HG02981 (cell line): ENCODE results near the gene DTNA.

ENCODE experiments used
- ATAC-seq: cut with Tn5 transposase; IDR thresholded peaks from one replicate; pipeline ENCODE4 v1.9.1; 2021; ENCODE audit warnings: mild to moderate bottlenecking, moderate library complexity; ENCODE audit not compliant: unreplicated experiment

Gene DTNA

DNA sequence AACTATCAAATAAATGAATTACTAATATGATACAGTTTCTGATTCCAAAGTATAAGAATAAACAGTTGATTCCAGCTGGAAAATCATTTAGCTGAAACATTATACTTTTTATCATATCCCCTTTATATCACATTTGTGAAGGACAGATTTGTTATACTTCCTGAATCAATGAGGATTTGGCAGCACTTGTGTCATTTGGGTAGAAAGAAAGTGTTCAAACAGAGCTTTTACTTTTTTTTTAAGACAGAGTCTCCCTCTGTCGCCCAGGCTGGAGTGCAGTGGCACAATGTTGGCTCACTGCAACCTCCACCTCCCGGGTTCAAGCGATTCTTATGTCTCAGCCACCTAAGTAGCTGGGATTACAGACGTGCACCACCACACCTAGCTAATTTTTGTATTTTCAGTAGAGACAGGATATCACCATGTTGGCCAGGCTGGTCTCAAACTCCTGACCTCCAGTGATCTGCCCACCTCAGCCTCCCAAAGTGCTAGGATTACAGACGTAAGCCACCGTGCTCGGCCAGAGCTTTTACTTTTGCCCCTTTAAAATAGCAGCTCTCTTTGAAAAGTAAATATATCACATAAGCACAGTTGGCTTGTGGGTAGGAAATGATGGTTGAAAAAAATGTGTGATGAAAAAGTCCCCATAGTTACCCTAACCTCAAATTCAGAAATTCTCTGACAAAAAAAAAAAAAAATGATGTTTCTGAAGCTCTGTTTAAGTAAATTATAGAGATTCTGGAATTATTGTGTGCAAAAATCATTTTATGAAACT, 95.2 kb downstream of the DTNA start:
- no peak for ATAC-seq

DNA sequence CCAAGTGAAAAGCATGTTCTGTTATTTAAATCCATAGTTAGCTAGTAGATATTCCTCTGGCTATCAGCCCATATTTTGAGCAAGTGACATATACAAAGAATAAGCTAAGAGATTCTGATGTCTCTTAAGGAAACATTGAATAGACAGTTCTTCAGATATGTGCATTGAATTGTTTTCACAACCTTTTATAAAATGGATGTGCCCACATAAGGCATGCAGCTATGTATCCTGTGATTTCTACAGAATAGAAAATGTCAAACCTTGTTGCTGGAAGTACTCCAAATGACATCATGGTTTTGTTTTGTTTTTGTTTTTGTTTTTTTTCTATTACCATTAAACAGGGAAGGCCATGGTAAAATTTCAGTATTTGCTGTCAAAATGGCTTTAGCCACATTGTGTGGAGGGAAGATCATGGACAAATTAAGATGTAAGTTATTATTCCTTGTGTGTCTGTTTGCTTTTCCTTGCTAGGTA, 95.8 kb downstream of the DTNA start:
- ATAC-seq: no peak

DNA sequence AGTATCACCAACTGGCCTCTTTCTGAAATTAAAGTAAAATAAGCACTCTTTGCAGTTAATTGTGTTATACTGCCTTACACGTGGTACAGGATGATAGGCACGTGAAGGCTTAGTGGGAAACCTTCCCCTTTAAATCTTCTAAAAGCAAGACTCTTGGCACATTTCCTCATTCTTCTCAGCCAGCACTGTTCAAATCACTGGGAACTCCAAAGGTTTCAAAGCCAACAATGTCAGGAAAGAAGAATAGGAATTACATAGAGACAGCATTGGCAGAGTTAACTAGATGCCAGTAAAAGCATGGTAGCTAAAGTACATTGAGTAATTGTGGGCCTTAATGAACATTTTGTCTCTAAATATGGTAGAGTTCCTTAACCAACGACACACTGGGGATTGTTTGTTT, 96.4 kb downstream of the DTNA start:
- ATAC-seq: no peak

DNA sequence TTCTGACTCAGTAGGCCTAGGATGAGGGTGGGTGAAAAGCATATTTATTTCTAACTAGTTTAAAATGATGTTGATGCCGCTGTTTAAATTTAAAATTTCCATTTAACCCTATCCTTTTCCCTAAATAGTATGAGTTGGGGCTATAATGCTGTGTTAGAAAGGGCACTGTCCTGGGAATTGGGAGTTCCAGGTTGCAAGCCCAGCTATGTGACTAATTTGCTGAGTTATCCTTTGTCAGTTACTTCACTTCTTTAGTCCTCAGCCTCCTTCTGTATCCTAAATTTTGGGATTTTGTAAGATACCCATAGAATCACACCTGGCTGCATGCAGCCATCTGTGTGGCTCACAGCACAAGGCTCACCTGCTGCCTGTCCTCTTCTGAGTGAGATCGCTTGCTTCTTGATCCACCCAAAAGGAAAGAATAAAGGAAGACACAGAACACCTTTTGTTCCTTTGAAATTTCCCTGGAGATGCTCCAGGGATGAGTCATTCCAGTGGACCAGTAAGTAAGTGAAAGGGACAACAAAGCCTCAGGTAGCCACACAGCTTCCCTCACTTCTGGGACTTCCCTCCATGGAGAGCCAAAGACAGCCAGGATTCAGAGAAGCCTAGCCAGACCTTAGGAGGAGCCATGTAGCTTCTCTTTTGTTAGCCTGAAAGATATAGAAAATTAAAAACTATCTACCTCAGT, 97.2 kb downstream of the DTNA start:
- no peak for ATAC-seq

DNA sequence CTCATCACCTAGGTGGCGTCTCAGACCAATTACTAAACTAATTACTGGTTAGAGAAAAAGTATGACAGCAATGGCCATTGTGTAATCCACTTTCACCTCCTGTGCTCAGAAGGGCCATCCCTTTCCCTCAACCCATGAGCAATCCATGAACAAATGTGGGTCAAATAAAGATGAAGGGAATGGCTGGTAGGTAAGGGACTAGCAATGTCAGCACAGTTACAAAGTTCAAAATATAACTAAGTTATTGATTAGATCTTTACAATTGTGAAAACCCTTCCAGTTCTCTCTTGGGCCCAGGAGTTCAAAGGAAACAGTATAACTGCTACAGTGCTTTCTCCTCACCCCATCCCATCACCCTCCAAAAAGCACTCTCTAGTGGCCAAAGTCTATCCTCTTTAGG, 98.3 kb downstream of the DTNA start:
- no peak for ATAC-seq

DNA sequence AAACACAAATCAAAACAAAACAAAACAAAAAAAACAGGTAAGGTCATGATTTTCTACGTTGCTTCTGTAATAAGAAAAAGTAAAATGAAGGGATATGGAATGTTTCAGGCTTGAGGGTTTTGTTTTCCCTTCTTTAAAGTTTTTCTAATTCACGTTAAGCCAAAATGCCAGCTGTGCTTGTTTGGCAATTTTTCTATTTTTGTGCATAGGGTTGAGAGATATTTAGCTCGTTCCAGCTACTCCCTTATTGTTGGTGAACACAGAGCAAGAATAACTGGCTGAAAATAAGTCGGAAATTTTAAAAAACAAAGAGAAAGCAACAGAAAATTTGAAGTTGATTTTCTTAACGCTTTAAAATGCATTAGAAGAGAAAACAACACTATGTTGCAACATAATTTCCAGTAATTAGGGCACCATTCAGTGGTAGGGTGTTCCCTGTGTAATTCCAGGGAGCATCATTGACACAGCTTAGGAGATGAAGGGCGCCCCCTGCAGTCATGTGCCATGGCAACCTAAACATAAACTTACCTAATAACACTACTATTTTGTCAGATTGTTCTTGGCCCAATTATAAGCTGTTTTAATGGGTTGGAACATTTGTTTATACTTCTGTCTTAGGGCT, 99.5 kb downstream of the DTNA start:
- ATAC-seq: no peak

DNA sequence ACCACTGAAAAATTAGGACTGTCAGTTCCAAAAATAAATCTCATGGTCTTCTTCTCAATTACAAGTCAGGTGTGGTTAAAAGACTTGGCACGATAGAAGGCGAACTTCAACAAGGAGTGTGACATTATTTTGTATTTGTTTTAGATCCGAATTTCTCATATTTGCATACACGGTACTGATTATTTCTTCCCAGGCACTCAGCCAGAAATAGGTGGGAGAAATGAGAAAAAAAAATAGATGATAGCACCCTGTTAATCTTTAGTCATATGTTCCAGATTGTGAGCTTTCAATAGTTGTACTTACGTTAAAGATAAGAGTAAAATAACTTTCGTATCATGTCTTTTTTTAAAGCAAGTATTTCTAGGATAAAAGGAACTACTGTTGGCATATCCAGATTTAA, 106.1 kb downstream of the DTNA start:
- ATAC-seq: no peak

DNA sequence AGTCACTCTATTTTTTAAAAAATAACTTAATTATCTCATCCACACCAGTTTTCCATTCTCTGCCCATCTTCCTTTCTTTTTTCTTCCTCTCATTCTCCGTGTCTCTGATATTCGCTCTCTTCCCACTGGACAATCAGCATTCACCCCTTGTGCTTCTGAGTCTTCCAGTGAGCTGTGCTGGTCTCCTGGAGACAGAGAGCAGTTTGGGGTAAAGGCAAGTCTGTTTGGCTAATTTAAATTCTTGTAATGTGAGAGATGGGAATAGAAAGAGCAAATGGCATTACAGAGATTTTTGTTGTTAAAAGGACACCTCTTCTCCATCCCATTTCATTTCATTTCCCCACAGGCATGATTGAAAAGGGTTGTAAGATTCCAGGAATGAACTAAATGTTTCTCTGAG, 107.5 kb downstream of the DTNA start:
- ATAC-seq: no peak

DNA sequence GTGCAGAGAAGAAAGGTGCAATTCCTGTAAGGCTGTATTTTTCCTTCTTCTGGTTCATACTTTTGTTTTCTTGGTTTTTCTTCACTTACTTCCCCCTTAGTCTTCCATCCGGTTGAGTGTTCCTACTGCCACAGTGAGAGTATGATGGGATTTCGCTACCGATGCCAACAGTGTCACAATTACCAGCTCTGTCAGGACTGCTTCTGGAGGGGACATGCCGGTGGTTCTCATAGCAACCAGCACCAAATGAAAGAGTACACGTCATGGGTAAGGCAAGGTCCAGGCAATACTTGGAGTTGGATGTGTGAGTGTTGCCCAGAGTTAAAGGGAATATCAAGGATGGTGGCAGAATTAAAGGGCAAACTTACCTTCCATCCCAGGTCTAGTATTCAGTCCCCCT, 108.0 kb downstream of the DTNA start:
- no peak for ATAC-seq

DNA sequence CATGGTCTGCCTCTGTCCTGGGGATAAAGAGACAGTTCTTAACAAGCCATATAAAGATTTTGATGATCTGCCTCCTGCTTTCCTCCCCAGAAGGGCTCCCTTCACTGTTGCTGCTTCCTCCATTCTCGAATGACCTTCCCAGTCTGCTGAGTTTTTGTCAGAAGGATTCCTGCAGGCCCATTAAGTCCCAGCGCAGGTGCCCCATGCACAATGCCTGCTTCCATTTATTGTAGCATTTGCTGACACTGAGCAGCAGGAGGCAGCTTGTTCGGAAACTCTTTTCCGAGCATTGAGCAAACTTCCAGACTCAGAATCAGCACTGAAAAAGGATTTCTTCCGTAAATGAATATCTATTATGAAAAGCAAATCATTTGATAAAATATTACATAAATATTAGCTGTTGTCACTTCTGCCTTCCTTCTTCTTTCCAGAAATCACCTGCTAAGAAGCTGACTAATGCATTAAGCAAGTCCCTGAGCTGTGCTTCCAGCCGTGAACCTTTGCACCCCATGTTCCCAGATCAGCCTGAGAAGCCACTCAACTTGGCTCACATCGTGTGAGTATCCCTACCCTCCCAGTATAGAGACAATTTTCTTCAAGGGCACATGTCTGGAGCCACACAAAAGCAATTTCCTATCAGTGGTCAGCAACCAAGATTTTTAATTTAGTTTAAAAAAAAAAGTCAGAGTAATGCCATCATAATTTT, 110.4 kb downstream of the DTNA start:
- ATAC-seq: no peak

DNA sequence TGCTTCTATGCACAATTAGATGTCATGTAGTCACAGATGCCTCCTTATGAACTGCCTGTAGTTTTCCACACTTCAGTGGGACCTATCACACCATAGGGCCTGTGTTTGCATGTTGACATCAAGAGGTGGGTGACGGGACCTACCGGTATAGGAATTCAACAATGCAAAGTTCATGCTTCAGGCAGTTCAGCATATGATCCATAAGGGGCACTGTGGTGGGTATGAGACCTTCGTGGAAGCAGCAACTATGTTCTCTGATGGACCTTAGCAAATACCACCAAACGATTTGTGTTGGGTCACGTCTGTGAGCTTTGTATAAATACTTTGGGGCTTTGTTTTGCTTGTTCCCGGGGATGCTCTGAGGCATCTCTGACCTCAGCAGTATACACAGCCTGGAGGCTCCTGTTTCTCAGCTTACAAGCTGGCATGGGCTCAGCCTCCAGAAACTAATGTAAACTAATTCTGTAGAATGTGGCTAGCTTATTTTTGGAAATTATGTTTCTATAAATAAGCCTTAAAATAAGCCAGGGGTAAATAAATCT, 111.6 kb downstream of the DTNA start:
- no peak for ATAC-seq

DNA sequence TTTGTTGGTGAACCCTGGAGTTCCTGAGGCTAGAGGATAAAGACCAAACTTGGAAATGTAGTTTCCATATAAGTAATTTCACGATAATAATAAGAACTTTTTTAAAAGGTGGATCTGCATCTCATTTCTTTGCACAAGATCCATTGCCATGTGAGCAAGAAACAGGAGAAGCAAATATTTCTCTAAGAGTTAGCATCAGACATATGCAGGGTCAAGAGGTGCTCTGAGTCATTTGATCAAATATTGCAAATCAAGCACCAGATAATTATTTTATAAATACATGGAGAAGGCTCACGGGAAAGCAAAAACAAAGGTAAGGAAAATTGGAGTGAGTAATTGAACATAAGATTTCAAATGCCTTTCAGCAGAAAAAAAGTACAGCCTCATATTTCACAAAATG, 118.0 kb downstream of the DTNA start:
- ATAC-seq: no peak

DNA sequence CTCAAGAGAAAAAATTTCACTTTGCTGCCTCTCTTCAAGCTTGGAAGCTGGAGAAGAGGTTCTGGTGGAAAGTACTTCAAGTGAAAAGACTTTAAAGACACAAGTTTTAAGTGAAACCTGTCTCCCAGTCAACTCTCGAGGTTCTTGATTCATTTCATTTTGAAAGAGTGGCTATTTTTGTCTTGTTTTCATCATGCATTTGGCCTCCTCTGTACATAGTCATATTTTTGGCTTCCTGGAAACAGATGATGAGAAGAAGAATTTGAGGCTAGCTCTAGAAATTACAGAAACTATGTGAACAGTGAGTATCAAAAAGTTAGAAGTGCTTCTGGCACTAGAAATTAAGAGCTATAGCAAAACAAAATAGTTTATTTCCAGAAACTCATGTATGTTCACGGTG, 124.8 kb downstream of the DTNA start:
- no peak for ATAC-seq

DNA sequence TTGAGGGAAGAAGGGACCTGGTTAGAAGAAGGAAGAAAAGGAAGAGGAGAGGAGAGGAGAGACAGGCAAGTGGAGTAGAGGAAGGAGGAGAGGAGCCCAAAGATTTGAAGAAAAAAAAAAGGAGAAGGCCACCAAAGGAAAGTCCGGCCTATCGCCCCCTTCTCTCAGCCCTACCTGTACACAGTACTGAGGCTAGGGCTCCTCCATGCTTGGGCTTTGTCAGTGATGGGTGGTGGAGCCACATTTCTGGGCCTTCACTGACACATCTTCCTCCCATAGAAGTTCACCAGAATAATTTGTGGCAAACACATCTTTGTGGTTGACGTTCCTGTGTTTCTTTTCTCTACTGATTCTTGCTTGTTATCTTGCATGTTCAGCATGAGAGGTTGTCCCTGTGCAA, 125.4 kb downstream of the DTNA start:
- ATAC-seq: no peak

DNA sequence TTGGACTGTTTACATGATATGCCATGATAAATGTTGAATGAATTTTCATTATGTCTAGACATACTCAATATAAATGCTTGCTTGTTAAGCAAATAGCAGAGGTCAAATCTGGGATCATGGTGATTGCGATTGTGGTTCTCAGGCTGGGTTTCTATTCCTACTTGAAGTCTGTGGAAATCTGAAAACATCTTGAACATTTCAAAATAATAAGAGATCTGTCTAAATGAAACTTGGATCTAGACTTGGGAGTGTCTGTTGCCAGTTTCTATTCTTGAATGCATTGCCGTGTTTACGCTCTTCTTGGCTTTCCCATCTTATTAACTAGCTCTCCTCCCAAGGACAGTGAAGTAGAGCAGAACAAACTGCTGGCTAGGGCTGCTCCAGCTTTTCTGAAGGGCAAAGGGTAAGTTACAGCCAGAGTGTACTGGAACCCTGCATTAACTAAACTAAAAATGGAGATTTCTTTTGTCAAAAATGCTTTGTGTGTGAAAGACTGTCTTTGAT, 127.7 kb downstream of the DTNA start:
- no peak for ATAC-seq

DNA sequence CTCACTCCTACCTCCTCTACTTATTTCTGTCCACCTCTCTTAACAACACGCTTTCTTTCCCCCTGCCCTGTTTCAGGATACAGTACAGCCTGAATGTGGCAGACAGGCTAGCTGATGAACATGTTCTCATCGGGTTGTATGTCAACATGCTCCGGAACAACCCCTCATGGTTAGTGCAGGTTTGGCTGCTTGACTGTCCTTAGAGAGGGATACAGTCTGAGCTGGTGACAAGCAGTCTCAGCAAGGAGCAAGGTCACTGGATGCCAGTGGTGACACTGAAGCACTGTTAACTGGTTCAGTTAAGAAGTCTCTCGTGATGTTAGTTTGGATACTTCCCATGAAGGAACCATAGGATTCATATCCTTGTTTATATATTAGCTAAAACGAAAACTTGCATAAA, 128.6 kb downstream of the DTNA start:
- no peak for ATAC-seq

DNA sequence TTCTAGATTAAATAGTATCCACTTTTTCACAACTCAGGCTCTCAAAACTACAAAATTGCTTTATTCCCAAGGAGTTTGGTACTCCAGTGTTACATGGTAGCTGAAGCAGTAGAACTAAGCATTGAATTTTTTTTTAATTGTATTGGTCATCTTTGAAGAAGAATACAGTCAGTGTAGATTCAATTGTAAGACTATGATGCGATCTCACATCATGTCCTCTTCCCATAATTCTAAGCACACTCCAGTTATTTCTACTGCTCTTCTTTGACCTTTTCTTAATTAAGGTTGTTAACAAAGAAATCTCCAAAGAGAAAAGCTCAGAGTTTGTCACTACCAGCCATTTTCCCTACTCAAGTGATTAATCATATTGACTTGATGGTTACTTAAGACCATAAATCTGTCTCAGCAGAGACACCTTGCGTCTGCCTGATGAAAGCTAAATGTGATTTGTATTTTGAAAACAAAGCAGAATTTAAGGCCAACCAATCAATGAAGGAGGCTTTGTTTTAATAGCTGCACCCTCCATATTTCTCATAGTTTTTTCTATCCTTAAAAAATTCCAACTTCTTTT, 130.2 kb downstream of the DTNA start:
- no peak for ATAC-seq

DNA sequence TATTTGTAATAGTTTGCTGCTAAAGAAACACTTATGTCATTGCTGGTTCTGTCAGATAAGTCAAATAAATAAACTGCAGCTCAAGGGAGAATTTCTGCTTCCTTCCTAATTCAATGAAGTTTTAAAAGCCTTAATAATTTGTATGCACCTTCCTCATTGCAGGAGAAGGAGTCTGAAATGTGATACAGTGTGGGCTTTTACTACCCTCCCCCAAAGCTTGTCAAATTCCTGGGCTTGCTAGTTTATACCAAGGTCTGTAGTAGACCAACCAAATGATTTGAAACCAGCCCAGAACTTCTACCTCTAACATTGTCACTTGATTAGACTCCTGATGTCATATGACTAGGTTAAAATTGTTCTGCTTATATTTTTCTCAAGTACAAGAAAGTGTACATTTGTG, 131.8 kb downstream of the DTNA start:
- no peak for ATAC-seq

DNA sequence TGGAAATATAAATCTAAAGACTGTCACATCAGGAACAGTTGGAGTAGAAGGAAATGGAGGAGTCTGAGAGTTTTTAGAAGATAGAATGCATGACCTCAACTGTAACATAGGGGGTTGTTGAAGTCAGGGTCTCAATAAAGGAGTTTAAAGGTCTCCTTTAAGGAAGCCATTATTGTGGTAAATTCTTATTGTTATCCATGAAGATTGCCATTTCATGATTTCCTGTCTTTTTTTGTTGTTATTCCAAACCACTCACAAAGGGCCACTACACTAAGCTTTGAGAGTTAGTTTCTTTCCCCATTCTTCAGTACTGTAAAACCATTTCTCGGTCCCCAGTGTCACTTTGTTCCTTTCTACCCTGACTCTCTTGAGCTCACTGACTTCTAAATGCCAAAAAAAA, 134.0 kb downstream of the DTNA start:
- no peak for ATAC-seq

DNA sequence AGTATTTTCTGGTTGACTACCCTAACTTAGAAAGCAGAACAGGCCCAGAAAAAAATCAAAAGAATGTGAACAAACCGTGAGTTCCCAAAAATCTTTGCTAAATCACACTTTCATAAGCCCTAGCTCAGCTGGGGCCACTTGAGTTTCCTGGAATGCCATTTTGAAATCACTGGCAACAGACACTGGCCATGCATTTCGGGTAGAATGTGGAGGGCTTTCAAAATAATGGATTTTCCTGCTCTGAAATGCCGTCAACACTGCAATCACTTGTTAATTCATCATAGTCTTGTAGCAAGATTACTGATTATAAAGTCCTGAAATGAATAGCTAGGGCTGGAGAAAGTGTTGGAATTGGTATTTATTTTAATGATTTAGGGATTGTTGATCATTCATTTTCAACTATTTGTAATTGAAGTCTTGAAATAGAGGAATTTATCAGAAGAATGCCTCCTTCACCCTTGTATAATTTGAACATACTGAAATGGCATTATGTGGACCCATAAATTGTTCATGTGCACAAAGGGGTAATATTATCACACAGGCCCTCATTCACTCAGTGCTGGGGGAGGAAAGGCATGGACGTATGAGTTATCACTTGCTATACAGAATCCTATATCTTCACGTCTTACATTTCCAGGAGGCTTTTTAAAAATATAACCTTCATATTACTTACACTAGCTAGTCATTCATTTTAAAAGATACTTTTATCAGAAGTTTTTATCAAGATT, 134.8 kb downstream of the DTNA start:
- ATAC-seq: no peak
